ENCODE results near the gene NOTCH3. TPM values are rescaled to one million over a fixed set of nuclear protein-coding genes. Genes with fewer than 3 reads are reported as not detected.

NOTCH3 gene
- polyA plus RNA-seq, 1 donor = 9.5 TPM

- WGBS (ENCODE audit: insufficient coverage, low lambda C conversion rate) = no CpG with 5 or more reads among the region's 22 CpGs
- no peak for DNase-seq
- Histone ChIP-seq H3K27ac (ENCODE audit: low read length) (no peak overlapping the region), H3K9me3 (ENCODE audit: control insufficient read depth, low read depth, low read length) (peaks cover 2% of the 10 kb centered on the region), H3K36me3 (ENCODE audit: control insufficient read depth, insufficient read depth, low read length) (peaks cover 41% of the 10 kb centered on the region), H3K4me1 (ENCODE audit: control insufficient read depth, insufficient read depth, low read length) (peaks cover 6% of the 10 kb centered on the region), H3K27me3 (ENCODE audit: control insufficient read depth, insufficient read depth, low read length) (no peaks in the 10 kb centered on the region), H3K4me3 (ENCODE audit: low read length) (no peak overlapping the region)
These were observed 77.5 kb downstream of the NOTCH3 start for GRCh38 chr19:15123031-15123890.

- no peak for DNase-seq
- whole genome bisulfite sequencing (ENCODE audit: insufficient coverage, low lambda C conversion rate) = 93% methylated on average over 2 of the region's 21 CpGs
- Histone ChIP-seq H3K27me3 (ENCODE audit: control insufficient read depth, insufficient read depth, low read length) (no peaks in the 10 kb centered on the region), H3K4me3 (ENCODE audit: low read length) (no peak overlapping the region), H3K36me3 (ENCODE audit: control insufficient read depth, insufficient read depth, low read length) (peaks cover 49% of the 10 kb centered on the region), H3K4me1 (ENCODE audit: control insufficient read depth, insufficient read depth, low read length) (peaks cover 6% of the 10 kb centered on the region), H3K27ac (ENCODE audit: low read length) (no peak overlapping the region), H3K9me3 (ENCODE audit: control insufficient read depth, low read depth, low read length) (peaks cover 2% of the 10 kb centered on the region)
These were observed 78.3 kb downstream of the NOTCH3 start for GRCh38 chr19:15122331-15123030.

GRCh38 chr19:15120135-15121026 lies 80.4 kb downstream of the NOTCH3 start:
- Histone ChIP-seq H3K27ac (ENCODE audit: low read length) (no peak overlapping the region), H3K36me3 (ENCODE audit: control insufficient read depth, insufficient read depth, low read length) (peaks cover 70% of the 10 kb centered on the region), H3K9me3 (ENCODE audit: control insufficient read depth, low read depth, low read length) (peaks cover 2% of the 10 kb centered on the region), H3K4me1 (ENCODE audit: control insufficient read depth, insufficient read depth, low read length) (peaks cover 3% of the 10 kb centered on the region), H3K27me3 (ENCODE audit: control insufficient read depth, insufficient read depth, low read length) (no peaks in the 10 kb centered on the region), H3K4me3 (ENCODE audit: low read length) (no peak overlapping the region)
- no peak for DNase-seq
- no CpG with 5 or more reads among the region's 14 CpGs for WGBS (ENCODE audit: insufficient coverage, low lambda C conversion rate)

DNA sequence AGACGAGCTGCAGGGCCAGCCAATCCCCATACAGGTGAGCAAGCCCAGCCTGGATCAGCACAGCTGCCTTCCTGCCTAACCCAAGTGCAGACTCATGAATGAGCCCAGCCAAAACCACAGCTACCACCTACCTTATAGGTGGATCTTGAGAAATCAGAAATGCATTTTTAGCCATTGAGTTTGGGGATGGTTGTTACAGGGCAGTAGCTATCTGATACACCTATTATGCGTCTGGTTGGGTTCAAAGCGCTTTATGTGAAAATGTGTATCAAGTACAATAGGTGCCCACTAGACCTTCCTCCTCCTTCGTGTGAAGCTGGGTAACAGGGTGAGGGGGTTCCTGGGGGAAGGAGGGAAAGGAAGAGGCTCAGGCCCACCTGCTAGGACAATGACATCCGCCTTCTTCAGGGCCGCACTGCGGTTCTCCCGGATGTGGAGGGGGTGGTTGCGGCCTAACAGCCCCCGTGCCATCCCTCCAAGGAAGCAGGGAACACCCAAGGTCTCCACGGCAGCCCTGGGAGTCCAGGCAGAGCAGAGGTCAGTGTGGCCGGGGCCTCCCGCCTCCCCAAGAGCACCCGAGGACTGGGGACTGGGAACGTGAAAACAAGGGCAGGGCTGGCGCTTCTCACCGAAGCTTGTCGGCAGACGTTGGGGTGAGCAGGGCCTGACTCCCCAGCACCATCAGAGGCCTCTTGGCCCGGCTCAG lies 81.9 kb downstream of the NOTCH3 start:
- H3K36me3 ChIP-seq (ENCODE audit: control insufficient read depth, insufficient read depth, low read length) = peaks cover 81% of the 10 kb centered on the region
- no CpG with 5 or more reads among the region's 20 CpGs for WGBS (ENCODE audit: insufficient coverage, low lambda C conversion rate)

GRCh38 chr19:15118248-15118647 lies 82.5 kb downstream of the NOTCH3 start:
- Histone ChIP-seq H3K27ac (ENCODE audit: low read length) (no peak overlapping the region), H3K4me3 (ENCODE audit: low read length) (no peak overlapping the region), H3K27me3 (ENCODE audit: control insufficient read depth, insufficient read depth, low read length) (no peaks in the 10 kb centered on the region), H3K36me3 (ENCODE audit: control insufficient read depth, insufficient read depth, low read length) (peaks cover 88% of the 10 kb centered on the region), H3K9me3 (ENCODE audit: control insufficient read depth, low read depth, low read length) (peaks cover 8% of the 10 kb centered on the region), H3K4me1 (ENCODE audit: control insufficient read depth, insufficient read depth, low read length) (no peaks in the 10 kb centered on the region)
- DNase-seq = no peak
- no CpG with 5 or more reads among the region's 2 CpGs for whole genome bisulfite sequencing (ENCODE audit: insufficient coverage, low lambda C conversion rate)

More for the DNA sequence above, 81.9 kb downstream of the NOTCH3 start:
- Histone ChIP-seq H3K9me3 (ENCODE audit: control insufficient read depth, low read depth, low read length) (peaks cover 2% of the 10 kb centered on the region), H3K27me3 (ENCODE audit: control insufficient read depth, insufficient read depth, low read length) (no peaks in the 10 kb centered on the region), H3K4me1 (ENCODE audit: control insufficient read depth, insufficient read depth, low read length) (no peaks in the 10 kb centered on the region), H3K4me3 (ENCODE audit: low read length) (no peak overlapping the region), H3K27ac (ENCODE audit: low read length) (no peak overlapping the region)
- no peak for DNase-seq

- H3K36me3 ChIP-seq (ENCODE audit: control insufficient read depth, insufficient read depth, low read length) = peaks cover 79% of the 10 kb centered on the region
- no peak for DNase-seq
These were observed 83.9 kb downstream of the NOTCH3 start for GRCh38 chr19:15116856-15117255.

DNA sequence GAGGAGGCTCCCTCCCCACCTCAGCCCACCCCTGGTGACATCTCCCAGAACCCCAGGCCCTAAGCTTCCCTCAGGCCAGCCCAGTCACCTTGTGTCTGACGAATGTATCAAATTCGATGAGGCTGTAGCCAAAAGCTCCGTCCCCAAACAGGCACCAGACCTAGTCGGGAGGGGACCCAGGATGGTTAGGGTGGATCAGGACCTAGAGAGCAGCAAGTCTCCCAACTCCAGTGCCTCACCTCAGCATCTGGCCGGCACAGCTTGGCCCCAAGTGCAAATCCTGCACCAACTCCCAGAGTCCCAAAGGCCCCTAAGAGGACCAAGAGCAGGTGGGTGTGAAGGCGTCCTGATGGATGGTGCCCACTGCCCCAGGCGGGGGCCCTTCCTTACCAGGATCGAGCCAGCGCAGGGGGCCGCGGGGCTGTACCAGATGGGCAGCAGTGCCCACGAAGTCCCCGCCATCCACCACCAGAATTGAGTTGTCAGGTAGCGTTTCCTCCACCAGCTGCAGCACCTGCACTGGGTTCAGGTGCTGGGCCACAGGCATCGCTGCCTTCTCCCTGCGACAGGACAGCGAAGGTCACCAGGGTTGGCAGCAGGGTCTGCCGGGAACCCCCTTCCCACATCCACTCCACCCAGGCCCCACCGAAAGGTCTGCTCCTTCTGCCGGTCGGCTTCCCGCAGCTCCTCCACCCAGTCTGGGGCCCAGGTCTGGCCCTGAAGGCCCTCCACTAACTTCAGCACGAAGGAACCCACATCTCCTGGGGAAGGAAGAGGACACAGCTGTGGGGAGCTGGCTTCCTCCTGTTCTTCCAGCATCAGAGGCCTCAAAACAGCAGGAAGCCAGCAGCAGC lies 84.8 kb downstream of the NOTCH3 start:
- peaks cover 78% of the 10 kb centered on the region for H3K36me3 ChIP-seq (ENCODE audit: control insufficient read depth, insufficient read depth, low read length)
- H3K4me3 ChIP-seq (ENCODE audit: low read length) = no peak overlapping the region
- H3K27ac ChIP-seq (ENCODE audit: low read length) = no peak overlapping the region
- no peaks in the 10 kb centered on the region for H3K4me1 ChIP-seq (ENCODE audit: control insufficient read depth, insufficient read depth, low read length)
- no peak for DNase-seq
- WGBS (ENCODE audit: insufficient coverage, low lambda C conversion rate) = no CpG with 5 or more reads among the region's 23 CpGs
- no peaks in the 10 kb centered on the region for H3K27me3 ChIP-seq (ENCODE audit: control insufficient read depth, insufficient read depth, low read length)
- peaks cover 6% of the 10 kb centered on the region for H3K9me3 ChIP-seq (ENCODE audit: control insufficient read depth, low read depth, low read length)

More at GRCh38 chr19:15116856-15117255, 83.9 kb downstream of the NOTCH3 start:
- H3K27ac ChIP-seq (ENCODE audit: low read length) = no peak overlapping the region
- H3K4me3 ChIP-seq (ENCODE audit: low read length) = no peak overlapping the region
- no peaks in the 10 kb centered on the region for H3K4me1 ChIP-seq (ENCODE audit: control insufficient read depth, insufficient read depth, low read length)
- no CpG with 5 or more reads among the region's 12 CpGs for WGBS (ENCODE audit: insufficient coverage, low lambda C conversion rate)
- H3K9me3 ChIP-seq (ENCODE audit: control insufficient read depth, low read depth, low read length) = peaks cover 6% of the 10 kb centered on the region
- H3K27me3 ChIP-seq (ENCODE audit: control insufficient read depth, insufficient read depth, low read length) = no peaks in the 10 kb centered on the region

DNA sequence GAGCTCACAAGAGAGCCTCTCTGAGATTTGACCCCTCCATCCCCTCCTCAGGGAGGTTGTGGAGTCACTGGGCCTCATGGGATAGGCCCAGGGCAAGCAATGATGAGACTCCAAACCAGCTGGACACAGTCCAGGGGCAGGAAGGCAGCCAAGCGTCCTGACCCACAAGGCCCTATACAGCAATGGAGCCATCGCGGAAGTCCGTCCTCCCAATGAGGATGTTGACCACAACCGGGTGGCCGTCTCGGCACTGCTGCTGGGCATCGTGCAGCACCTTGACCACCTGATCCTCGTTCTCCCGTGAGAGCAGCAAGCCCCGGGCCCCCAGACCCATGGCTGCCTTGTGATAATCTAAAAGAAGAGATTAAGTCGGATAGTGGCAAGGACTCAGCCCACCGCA lies 85.7 kb downstream of the NOTCH3 start:
- Histone ChIP-seq H3K27me3 (ENCODE audit: control insufficient read depth, insufficient read depth, low read length) (no peaks in the 10 kb centered on the region), H3K4me3 (ENCODE audit: low read length) (no peak overlapping the region), H3K27ac (ENCODE audit: low read length) (no peak overlapping the region), H3K9me3 (ENCODE audit: control insufficient read depth, low read depth, low read length) (peaks cover 6% of the 10 kb centered on the region), H3K4me1 (ENCODE audit: control insufficient read depth, insufficient read depth, low read length) (no peaks in the 10 kb centered on the region), H3K36me3 (ENCODE audit: control insufficient read depth, insufficient read depth, low read length) (peaks cover 72% of the 10 kb centered on the region)
- DNase-seq = no peak
- no CpG with 5 or more reads among the region's 13 CpGs for WGBS (ENCODE audit: insufficient coverage, low lambda C conversion rate)

DNA sequence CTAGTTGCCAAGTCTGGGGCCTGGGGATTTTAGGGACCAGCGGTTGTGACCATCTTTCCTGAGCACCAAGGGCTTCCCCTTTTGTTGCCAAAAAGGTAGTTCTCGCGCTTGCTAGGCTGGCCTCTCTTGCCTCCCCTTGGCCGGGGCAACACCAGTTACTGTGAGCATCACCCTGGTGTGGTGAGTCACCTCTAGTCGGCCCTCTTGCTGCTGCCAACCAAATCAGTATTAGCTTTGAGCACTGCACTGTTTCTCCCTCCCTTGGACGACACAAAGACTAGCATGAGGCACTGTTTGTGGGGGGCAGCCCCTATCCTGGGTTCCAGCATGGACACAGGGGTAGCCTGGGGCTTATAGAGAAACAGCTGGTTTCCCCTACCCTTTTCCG lies 86.6 kb downstream of the NOTCH3 start:
- H3K9me3 ChIP-seq (ENCODE audit: control insufficient read depth, low read depth, low read length) = peaks cover 6% of the 10 kb centered on the region
- WGBS (ENCODE audit: insufficient coverage, low lambda C conversion rate) = no CpG with 5 or more reads among the region's 7 CpGs
- H3K27ac ChIP-seq (ENCODE audit: low read length) = no peak overlapping the region
- no peak for DNase-seq
- no peak overlapping the region for H3K4me3 ChIP-seq (ENCODE audit: low read length)
- H3K4me1 ChIP-seq (ENCODE audit: control insufficient read depth, insufficient read depth, low read length) = no peaks in the 10 kb centered on the region
- H3K27me3 ChIP-seq (ENCODE audit: control insufficient read depth, insufficient read depth, low read length) = no peaks in the 10 kb centered on the region
- peaks cover 64% of the 10 kb centered on the region for H3K36me3 ChIP-seq (ENCODE audit: control insufficient read depth, insufficient read depth, low read length)

Measured in large intestine (tissue), 3 donors.